Measurements from ENCODE around the gene FGFRL1. TPM values are rescaled to one million over a fixed set of nuclear protein-coding genes. Genes with fewer than 3 reads are reported as not detected.
A peak's percentile ranks its signal among the peaks of the same experiment; 100 is the strongest.

The FGFRL1 gene
- total and polyA plus RNA-seq, 2 of the 13 experiments (the other 11 are each of a cell fraction or from before 2014, with no cell fraction given), result 19.1 to 30.6 TPM

GRCh38 chr4:985123-985830 lies 26.1 kb upstream of the FGFRL1 start (continued):
- no peak for TF ChIP-seq PBX3 (CRISPR knock-in tag; IDR thresholded peaks at IDR 0.05; ENCODE audit: borderline replicate concordance)
- TF ChIP-seq ZC3H4 (CRISPR knock-in tag; IDR thresholded peaks at IDR 0.05; ENCODE audit: borderline replicate concordance), result no peak
- no peak for TF ChIP-seq ZNF782 (CRISPR knock-in tag; IDR thresholded peaks at IDR 0.05; ENCODE audit: borderline replicate concordance)
- no peak; the same call in 1 of the 2 replicates for TF ChIP-seq ZNF670 (CRISPR knock-in tag; IDR thresholded peaks at IDR 0.05; ENCODE audit: borderline replicate concordance)
- peak; percentile 21; the same call in 1 of the 2 replicates for TF ChIP-seq GATAD1 (CRISPR knock-in tag; IDR thresholded peaks at IDR 0.05)
- TF ChIP-seq ZNF235 (CRISPR knock-in tag; IDR thresholded peaks at IDR 0.05; ENCODE audit: borderline replicate concordance), result no peak
- TF ChIP-seq ZBTB38 (CRISPR knock-in tag; IDR thresholded peaks at IDR 0.05), result no peak
- TF ChIP-seq NCOA1 (CRISPR knock-in tag; IDR thresholded peaks at IDR 0.05), result no peak
- no peak for TF ChIP-seq LCORL (IDR thresholded peaks at IDR 0.05)
- peak; percentile 62; the same call in 1 of the 2 replicates for TF ChIP-seq LCORL (CRISPR knock-in tag; IDR thresholded peaks at IDR 0.05)
- peak; percentile 83 for TF ChIP-seq POLR2G (IDR thresholded peaks at IDR 0.05; ENCODE audit: low read depth, low read length)
- no peak for TF ChIP-seq ETV5 (CRISPR knock-in tag; IDR thresholded peaks at IDR 0.05; ENCODE audit: borderline replicate concordance)
- TF ChIP-seq CHCHD3 (CRISPR knock-in tag; IDR thresholded peaks at IDR 0.05), result no peak
- TF ChIP-seq ZFP90 (CRISPR knock-in tag; IDR thresholded peaks at IDR 0.05; ENCODE audit: borderline replicate concordance), result no peak
- no peak for TF ChIP-seq ZHX1 (CRISPR knock-in tag; IDR thresholded peaks at IDR 0.05; ENCODE audit: low read depth)
- TF ChIP-seq ZNF432 (CRISPR knock-in tag; IDR thresholded peaks at IDR 0.05; ENCODE audit: borderline replicate concordance), result no peak
- TF ChIP-seq POLR2AphosphoS5 (IDR thresholded peaks at IDR 0.05; ENCODE audit: low read depth, low read length), result peak; percentile 70
- no peak for TF ChIP-seq ZNF296 (CRISPR knock-in tag; conservative IDR thresholded peaks at IDR 0.05)
- peak; percentile 63 for TF ChIP-seq RBM39 (IDR thresholded peaks at IDR 0.05; ENCODE audit: low read depth, low read length, poor library complexity, severe bottlenecking)
- no peak for TF ChIP-seq ZNF12 (CRISPR knock-in tag; IDR thresholded peaks at IDR 0.05)
- TF ChIP-seq ZBTB20 (CRISPR knock-in tag; IDR thresholded peaks at IDR 0.05; ENCODE audit: borderline replicate concordance, low read depth), result no peak
- TF ChIP-seq ZNF605 (CRISPR knock-in tag; IDR thresholded peaks at IDR 0.05), result no peak
- TF ChIP-seq NFYB (CRISPR knock-in tag; IDR thresholded peaks at IDR 0.05), result no peak

Data from HepG2 (cell line).